H1 (cell line): ENCODE results near the gene DSG2. TPM values are rescaled to one million over a fixed set of nuclear protein-coding genes. Genes with fewer than 3 reads are reported as not detected.

ENCODE experiments used
- CTCF ChIA-PET: fragments of 300-600 bp; sonication (Branson Sonifier 250); formaldehyde crosslinking; loops from one replicate; lab custom pipeline; 2021; ENCODE audit not compliant: partially characterized antibody; lab: Charles Lee
- POLR2A ChIA-PET: fragments of 300-600 bp; sonication (Branson Sonifier 250); formaldehyde crosslinking; loops from one replicate; lab custom pipeline; 2021; ENCODE audit warnings: inconsistent platforms; ENCODE audit not compliant: partially characterized antibody; lab: Charles Lee
- DNase-seq, 2 experiments: peaks; one replicate each; pipeline versions ENCODE4 v3.0.0 to v3.0.0-alpha.2; 2010 to 2022; ENCODE audit warnings: low spot score in 2 of 2, low read depth in 1 of 2, mixed read lengths in 1 of 2
- FAIRE-seq: peaks from 2 replicates; lab custom pipeline; 2011; peaks lifted over from hg19 to GRCh38; lab: Jason Lieb, UNC
- H2AFZ ChIP-seq: 2 replicates; pipeline ENCODE4 v1.8.1; 2012; ENCODE audit warnings: low read length, inconsistent platforms
- H2AK5ac ChIP-seq: 2 replicates; pipeline ENCODE4 v1.6.1; 2013; ENCODE audit warnings: low read depth, low read length
- H2BK120ac ChIP-seq: replicated peaks from 2 replicates; pipeline ENCODE3; 2013; ENCODE audit warnings: low read depth, low read length, inconsistent platforms
- H2BK12ac ChIP-seq: 2 replicates; pipeline ENCODE4 v1.6.1; 2013; ENCODE audit warnings: low read depth, low read length
- H2BK15ac ChIP-seq: 2 replicates; pipeline ENCODE4 v1.6.1; 2013; ENCODE audit warnings: low read length
- H2BK20ac ChIP-seq: 2 replicates; pipeline ENCODE4 v1.6.1; 2013; ENCODE audit warnings: low read length
- H2BK5ac ChIP-seq: 2 replicates; pipeline ENCODE4 v1.6.1; 2013; ENCODE audit warnings: low read depth, low read length
- H3K14ac ChIP-seq: 2 replicates; pipeline ENCODE4 v1.6.1; 2013; ENCODE audit warnings: inconsistent platforms; ENCODE audit not compliant: insufficient read length
- H3K18ac ChIP-seq: 2 replicates; pipeline ENCODE4 v1.6.1; 2013; ENCODE audit warnings: low read length; ENCODE audit errors: extremely low read depth
- H3K23ac ChIP-seq: 2 replicates; pipeline ENCODE4 v1.6.1; 2013; ENCODE audit warnings: inconsistent platforms; ENCODE audit not compliant: insufficient read length
- H3K23me2 ChIP-seq: 2 replicates; pipeline ENCODE4 v1.6.1; 2013; ENCODE audit warnings: low read depth, low read length
- H3K27ac ChIP-seq: 2 replicates; pipeline ENCODE4 v1.6.1; 2011; ENCODE audit warnings: low read depth, low read length, inconsistent platforms
- H3K27me3 ChIP-seq, 4 experiments: replicated peaks in 1 of 4; 1 replicate in 1 of 4; 2 replicates in 3 of 4; pipeline versions ENCODE4 v1.6.1 to v1.8.1; 2011 to 2013; ENCODE audit warnings: low read length in 3 of 4, mild to moderate bottlenecking in 3 of 4, inconsistent platforms in 2 of 4, mixed read lengths in 2 of 4, moderate library complexity in 1 of 4; ENCODE audit not compliant: control insufficient read depth in 3 of 4, insufficient read depth in 3 of 4; ENCODE audit errors: extremely low read depth in 1 of 4
- H3K36me3 ChIP-seq, 4 experiments: 2 replicates each; pipeline versions ENCODE4 v1.6.1 to v1.8.1; 2011 to 2013; ENCODE audit warnings: mild to moderate bottlenecking in 4 of 4, low read length in 3 of 4, moderate library complexity in 2 of 4, control low read depth in 1 of 4, inconsistent platforms in 1 of 4; ENCODE audit not compliant: insufficient read depth in 4 of 4, control insufficient read depth in 2 of 4
- H3K4ac ChIP-seq: replicated peaks from 2 replicates; pipeline ENCODE3; 2013; ENCODE audit warnings: low read length, low read depth, mixed read lengths, inconsistent platforms; ENCODE audit not compliant: insufficient read length
- H3K4me1 ChIP-seq, 4 experiments: replicated peaks in 1 of 4; 1 replicate in 1 of 4; 2 replicates in 3 of 4; pipeline versions ENCODE4 v1.6.1 to v1.8.1; 2011 to 2013; ENCODE audit warnings: low read length in 3 of 4, inconsistent platforms in 2 of 4, mixed read lengths in 1 of 4; ENCODE audit not compliant: insufficient read depth in 4 of 4, control insufficient read depth in 3 of 4
- H3K4me2 ChIP-seq, 2 experiments: 2 replicates each; pipeline versions ENCODE4 v1.6.1 to v1.8.1; 2011 to 2013; ENCODE audit warnings: low read depth in 2 of 2, low read length in 2 of 2, control low read depth in 1 of 2, inconsistent platforms in 1 of 2, mild to moderate bottlenecking in 1 of 2; ENCODE audit not compliant: insufficient read depth in 1 of 2
- H3K4me3 ChIP-seq, 4 experiments: fragments of 200-600, 300-600 bp in 1 of 4; sonication (generic), shearing (Covaris generic), sonication (Bioruptor Twin) in 1 of 4; 2 replicates each; pipeline versions ENCODE4 v1.5.1 to v1.8.1; 2011 to 2016; ENCODE audit warnings: low read length in 4 of 4, low read depth in 3 of 4, control low read depth in 2 of 4, inconsistent platforms in 2 of 4, mild to moderate bottlenecking in 2 of 4, mixed read lengths in 1 of 4, moderate library complexity in 1 of 4; ENCODE audit not compliant: insufficient read depth in 2 of 4; ENCODE audit errors: extremely low read depth in 1 of 4
- H3K56ac ChIP-seq: replicated peaks from 2 replicates; pipeline ENCODE3; 2013; ENCODE audit warnings: low read depth, mild to moderate bottlenecking, mixed read lengths, low read length, inconsistent platforms; ENCODE audit not compliant: insufficient read length
- H3K79me1 ChIP-seq: 2 replicates; pipeline ENCODE4 v1.6.1; 2013; ENCODE audit warnings: low read depth, low read length, control low read depth
- H3K79me2 ChIP-seq, 2 experiments: 2 replicates each; pipeline versions ENCODE4 v1.6.1 to v1.8.1; 2012 to 2013; ENCODE audit warnings: low read length in 2 of 2, mild to moderate bottlenecking in 2 of 2, inconsistent platforms in 1 of 2; ENCODE audit not compliant: insufficient read depth in 2 of 2, control insufficient read depth in 1 of 2
- H3K9ac ChIP-seq, 4 experiments: replicated peaks in 1 of 4; 1 replicate in 1 of 4; 2 replicates in 3 of 4; pipeline versions ENCODE4 v1.6.1 to v1.8.1; 2011 to 2013; ENCODE audit warnings: low read depth in 3 of 4, low read length in 3 of 4, control low read depth in 2 of 4, mild to moderate bottlenecking in 2 of 4, moderate library complexity in 2 of 4, inconsistent platforms in 1 of 4; ENCODE audit errors: extremely low read depth in 1 of 4
- H3K9me3 ChIP-seq, 2 experiments: 2 replicates each; pipeline versions ENCODE4 v1.6.1 to v1.8.1; 2012 to 2013; ENCODE audit warnings: mild to moderate bottlenecking in 2 of 2, moderate library complexity in 2 of 2, control low read depth in 1 of 2, inconsistent platforms in 1 of 2, low read depth in 1 of 2, low read length in 1 of 2, mixed read lengths in 1 of 2; ENCODE audit not compliant: insufficient read depth in 2 of 2
- H4K20me1 ChIP-seq, 2 experiments: replicated peaks in 1 of 2; 2 replicates each; pipeline versions ENCODE3 to v1.8.1; 2011 to 2013; ENCODE audit warnings: inconsistent platforms in 2 of 2, low read length in 2 of 2, mild to moderate bottlenecking in 1 of 2; ENCODE audit not compliant: insufficient read depth in 2 of 2, control insufficient read depth in 1 of 2
- H4K5ac ChIP-seq: 2 replicates; pipeline ENCODE4 v1.6.1; 2013; ENCODE audit warnings: low read length, low read depth, mixed read lengths, inconsistent platforms; ENCODE audit not compliant: insufficient read length
- H4K8ac ChIP-seq: 2 replicates; pipeline ENCODE4 v1.8.0; 2013; ENCODE audit warnings: mild to moderate bottlenecking, moderate library complexity, low read length, inconsistent platforms; ENCODE audit not compliant: insufficient read depth; ENCODE audit errors: extremely low read depth
- H4K91ac ChIP-seq: replicated peaks from 2 replicates; pipeline ENCODE3; 2013; ENCODE audit warnings: low read length, mixed read lengths, inconsistent platforms; ENCODE audit not compliant: insufficient read length
- BRCA1 ChIP-seq: IDR thresholded peaks from 2 replicates; pipeline ENCODE4 v1.6.1; 2012; ENCODE audit warnings: low read depth, low read length, improper control_type of control experiment
- CBX5 ChIP-seq: fragments of 300-800, 300-1000 bp; sonication (generic); IDR thresholded peaks from 2 replicates; pipeline ENCODE4 v1.7.1; 2016; ENCODE audit warnings: antibody characterized with exemption, low read length, low read depth
- CBX8 ChIP-seq: fragments of 300-800, 300-1000 bp; sonication (generic); IDR thresholded peaks from 2 replicates; pipeline ENCODE4 v1.7.1; 2016; ENCODE audit warnings: low read depth, low read length, borderline replicate concordance
- CHD1 ChIP-seq: IDR thresholded peaks from 2 replicates; pipeline ENCODE4 v1.6.1; 2012; ENCODE audit warnings: low read depth, low read length, improper control_type of control experiment
- CHD2 ChIP-seq: IDR thresholded peaks from 2 replicates; pipeline ENCODE4 v1.6.1; 2012; ENCODE audit warnings: low read length, improper control_type of control experiment
- CTBP2 ChIP-seq: IDR thresholded peaks from 2 replicates; pipeline ENCODE4 v1.7.0; 2011; ENCODE audit warnings: borderline replicate concordance, mild to moderate bottlenecking, moderate library complexity, mixed read lengths, low read length; ENCODE audit not compliant: insufficient read depth, insufficient read length
- GTF2F1 ChIP-seq: IDR thresholded peaks from 2 replicates; pipeline ENCODE4 v1.6.1; 2012; ENCODE audit warnings: low read depth, low read length, improper control_type of control experiment, borderline replicate concordance
- MAX ChIP-seq: IDR thresholded peaks from 2 replicates; pipeline ENCODE4 v1.6.1; 2012; ENCODE audit warnings: inconsistent platforms
- POLR2A ChIP-seq, 2 experiments: IDR thresholded peaks; 1 replicate in 1 of 2; 2 replicates in 1 of 2; pipeline ENCODE4 v1.6.1; 2011; ENCODE audit warnings: low read depth in 2 of 2, low read length in 2 of 2, mild to moderate bottlenecking in 2 of 2; ENCODE audit errors: control extremely low read depth in 1 of 2
- SP2 ChIP-seq: IDR thresholded peaks from 2 replicates; pipeline ENCODE4 v1.6.1; 2012; ENCODE audit warnings: mild to moderate bottlenecking, low read length, inconsistent platforms
- SP4 ChIP-seq: IDR thresholded peaks from 2 replicates; pipeline ENCODE4 v1.6.1; 2012; ENCODE audit warnings: low read length, inconsistent platforms
- SRF ChIP-seq: IDR thresholded peaks from 2 replicates; pipeline ENCODE4 v1.6.1; 2011; ENCODE audit warnings: mild to moderate bottlenecking, low read depth, low read length, moderate library complexity
- TAF7 ChIP-seq: optimal IDR thresholded peaks from 2 replicates; pipeline ENCODE3; 2011; ENCODE audit warnings: low read depth, mild to moderate bottlenecking, inconsistent platforms, low read length, moderate library complexity, borderline replicate concordance
- TCF12 ChIP-seq: IDR thresholded peaks from 2 replicates; pipeline ENCODE4 v1.6.1; 2011; ENCODE audit warnings: low read depth, mild to moderate bottlenecking, low read length
- TEAD4 ChIP-seq: IDR thresholded peaks from 2 replicates; pipeline ENCODE4 v1.6.1; 2012; ENCODE audit warnings: low read depth, low read length, inconsistent platforms, mixed read lengths
- WGBS, 2 experiments: shearing (Covaris generic) in 1 of 2; methylation state at CpG; one replicate each; pipeline versions ENCODE4 v1.1.6 to v1.1.7; 2013 to 2015; ENCODE audit warnings: low lambda C conversion rate in 2 of 2, mixed read lengths in 2 of 2, inconsistent platforms in 1 of 2, low coverage in 1 of 2, missing lambda C conversion rate in 1 of 2; ENCODE audit not compliant: insufficient replicate concordance in 2 of 2, insufficient coverage in 1 of 2, insufficient read length in 1 of 2; ENCODE audit errors: extremely low coverage in 1 of 2, missing lambda C conversion rate in 1 of 2; 5-methylcytosine and 5-hydroxymethylcytosine counted together
- polyA plus RNA-seq, 7 experiments: library from polyadenylated mRNA; depleted of rRNA in 3 of 7; stranded (reverse) in 5 of 7; unstranded in 2 of 7; fragments of >200 nt in 5 of 7; fragments of 200-250 nt in 2 of 7; gene quantifications; 1 replicate in 5 of 7; 2 replicates in 1 of 7; 4 replicates in 1 of 7; pipeline versions ENCODE4 v1.2.1 to v1.2.3, GENCODE V29; 2011 to 2013; ENCODE audit warnings: missing spikeins in 2 of 7, mixed read lengths in 2 of 7
- total RNA-seq: library from RNA; stranded (reverse); fragmentation: NEBNext Ultra II Directional; extraction: Animal tissue kit (Norgen Biotek cat#: 25700); gene quantifications from 2 replicates; pipeline ENCODE4 v1.2.1, GENCODE V29; 2021

Gene DSG2
- total and polyA plus RNA-seq, 2 of the 8 experiments (the other 6 are each of a cell fraction or from before 2014, with no cell fraction given), result 60.1 to 144 TPM

GRCh38 chr18:31451625-31452024, 46.4 kb upstream of the DSG2 start:
- no peaks in the 10 kb centered on the region for H4K20me1 ChIP-seq
- H2BK120ac ChIP-seq, result no peak overlapping the region
- H4K91ac ChIP-seq, result no peak overlapping the region
- H3K79me2 ChIP-seq, result no peaks in the 10 kb centered on the region
- H4K8ac ChIP-seq, result no peak overlapping the region
- H2AK5ac ChIP-seq, result no peak overlapping the region
- WGBS, 2 experiments, result 89% methylated on average over 1 of the region's 1 CpG; no CpG with 5 or more reads in 1 of the 2 experiments
- H3K36me3 ChIP-seq, result no peaks in the 10 kb centered on the region
- POLR2A ChIA-PET, result no interaction called here
- H3K9ac ChIP-seq, result no peak overlapping the region
- no peaks in the 10 kb centered on the region for H3K23me2 ChIP-seq
- no peak overlapping the region for H2AFZ ChIP-seq
- H4K5ac ChIP-seq, result no peak overlapping the region
- H3K4me3 ChIP-seq, result no peak overlapping the region
- TF ChIP-seq BRCA1 (no peak), CHD2 (no peak), TCF12 (no peak), MAX (no peak), TAF7 (no peak), GTF2F1 (no peak), POLR2A (IDR thresholded peaks at IDR 0.05; ENCODE audit: control extremely low read depth in 1 of 2, low read depth in 2 of 2, low read length in 2 of 2) (no peak), CBX8 (no peak), CTBP2 (no peak), SRF (no peak), SP4 (no peak), CHD1 (no peak), TEAD4 (no peak), CBX5 (no peak), SP2 (no peak)
- CTCF ChIA-PET, result no interaction called here
- H2BK20ac ChIP-seq, result no peak overlapping the region
- H2BK15ac ChIP-seq, result no peak overlapping the region
- no peak for FAIRE-seq
- H3K4ac ChIP-seq, result no peak overlapping the region
- no peak overlapping the region for H3K18ac ChIP-seq
- H3K56ac ChIP-seq, result no peak overlapping the region
- DNase-seq, result no peak
- no peak overlapping the region for H2BK5ac ChIP-seq
- H3K23ac ChIP-seq, result no peak overlapping the region
- H3K9me3 ChIP-seq, result no peaks in the 10 kb centered on the region
- no peak overlapping the region for H3K27ac ChIP-seq
- no peak overlapping the region for H3K4me2 ChIP-seq
- H3K4me1 ChIP-seq, result peaks cover 0 to 3% (median 1%) of the 10 kb centered on the region in 4 experiments; a peak in 2 of 7 replicates
- no peaks in the 10 kb centered on the region for H3K27me3 ChIP-seq
- no peak overlapping the region for H3K14ac ChIP-seq
- H2BK12ac ChIP-seq, result no peak overlapping the region
- no peaks in the 10 kb centered on the region for H3K79me1 ChIP-seq
